ENCODE data around the gene KLHL6.
"Not testable (repeated sequence)": the region's sequence is repeated elsewhere in the genome, so short reads cannot be mapped to it uniquely, and the experiment has no call there.

DNA sequence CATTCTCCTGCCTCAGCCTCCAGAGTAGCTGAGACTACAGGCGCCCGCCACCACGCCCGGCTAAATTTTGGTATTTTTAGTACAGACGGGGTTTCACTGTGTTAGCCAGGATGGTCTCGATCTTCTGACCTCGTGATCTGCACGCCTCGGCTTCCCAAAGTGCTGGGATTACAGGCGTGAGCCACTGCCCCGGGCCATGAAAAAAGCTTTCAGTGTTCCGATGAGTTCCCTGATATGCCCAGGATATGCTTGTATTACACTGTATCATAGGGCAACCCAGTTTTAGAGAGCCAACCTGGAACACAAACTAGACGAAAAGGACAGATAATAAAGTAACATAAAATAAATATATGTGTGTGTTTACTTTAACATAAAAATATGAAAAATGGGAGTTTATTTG lies 89.8 kb downstream of the KLHL6 start:
- TF ChIP-seq, protein P1, sequence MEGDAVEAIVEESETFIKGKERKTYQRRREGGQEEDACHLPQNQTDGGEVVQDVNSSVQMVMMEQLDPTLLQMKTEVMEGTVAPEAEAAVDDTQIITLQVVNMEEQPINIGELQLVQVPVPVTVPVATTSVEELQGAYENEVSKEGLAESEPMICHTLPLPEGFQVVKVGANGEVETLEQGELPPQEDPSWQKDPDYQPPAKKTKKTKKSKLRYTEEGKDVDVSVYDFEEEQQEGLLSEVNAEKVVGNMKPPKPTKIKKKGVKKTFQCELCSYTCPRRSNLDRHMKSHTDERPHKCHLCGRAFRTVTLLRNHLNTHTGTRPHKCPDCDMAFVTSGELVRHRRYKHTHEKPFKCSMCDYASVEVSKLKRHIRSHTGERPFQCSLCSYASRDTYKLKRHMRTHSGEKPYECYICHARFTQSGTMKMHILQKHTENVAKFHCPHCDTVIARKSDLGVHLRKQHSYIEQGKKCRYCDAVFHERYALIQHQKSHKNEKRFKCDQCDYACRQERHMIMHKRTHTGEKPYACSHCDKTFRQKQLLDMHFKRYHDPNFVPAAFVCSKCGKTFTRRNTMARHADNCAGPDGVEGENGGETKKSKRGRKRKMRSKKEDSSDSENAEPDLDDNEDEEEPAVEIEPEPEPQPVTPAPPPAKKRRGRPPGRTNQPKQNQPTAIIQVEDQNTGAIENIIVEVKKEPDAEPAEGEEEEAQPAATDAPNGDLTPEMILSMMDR (conservative IDR thresholded peaks at IDR 0.05; ENCODE audit: low read depth, low read length): not testable (repeated sequence)
- not testable (repeated sequence) for TF ChIP-seq EZH2 (IDR thresholded peaks at IDR 0.05; ENCODE audit: borderline replicate concordance, low read depth, low read length, poor library complexity, severe bottlenecking)

All from A673 (cell line).